RPMI7951 (cell line): ENCODE measurements around the gene PSMB11. TPM values are rescaled to one million over a fixed set of nuclear protein-coding genes. Genes with fewer than 3 reads are reported as not detected.
A peak's percentile ranks its signal among the peaks of the same experiment; 100 is the strongest.

ENCODE experiments used
- DNase-seq: peaks from one replicate; pipeline ENCODE4 v3.0.0-alpha.2; 2012; ENCODE audit warnings: low read depth
- total RNA-seq: library from RNA; depleted of rRNA; stranded (reverse); fragments of >200 nt; shearing (Covaris generic); gene quantifications from 2 replicates; pipeline ENCODE4 v1.2.3, GENCODE V29; 2014

The PSMB11 gene
- total RNA-seq, 1 experiment from 2014 or later: not detected

GRCh38 chr14:23043145-23043544, 1.1 kb downstream of the PSMB11 start:
- no peak for DNase-seq

GRCh38 chr14:23043754-23044153, 1.7 kb downstream of the PSMB11 start:
- DNase-seq: no peak

- DNase-seq: no peak
These were observed 2.8 kb downstream of the PSMB11 start for GRCh38 chr14:23044840-23045239.

- no peak for DNase-seq
These were observed 3.7 kb downstream of the PSMB11 start for GRCh38 chr14:23045419-23046357.

GRCh38 chr14:23047034-23047634, 5.1 kb downstream of the PSMB11 start:
- no peak for DNase-seq

- DNase-seq: no peak
These were observed 6.0 kb downstream of the PSMB11 start for GRCh38 chr14:23047751-23048693.

GRCh38 chr14:23049011-23049410, 7.0 kb downstream of the PSMB11 start:
- no peak for DNase-seq

- DNase-seq: no peak
These were observed 9.4 kb downstream of the PSMB11 start for GRCh38 chr14:23051141-23052057.

GRCh38 chr14:23052182-23052623, 10.2 kb downstream of the PSMB11 start:
- DNase-seq: no peak

GRCh38 chr14:23052671-23053070, 10.7 kb downstream of the PSMB11 start:
- DNase-seq: no peak

- no peak for DNase-seq
These were observed 11.4 kb downstream of the PSMB11 start for GRCh38 chr14:23053426-23053825.

- DNase-seq: no peak
These were observed 12.2 kb downstream of the PSMB11 start for GRCh38 chr14:23054000-23054811.

- no peak for DNase-seq
These were observed 13.1 kb downstream of the PSMB11 start for GRCh38 chr14:23055147-23055550.

- peak; percentile 45 for DNase-seq
These were observed 13.7 kb downstream of the PSMB11 start for GRCh38 chr14:23055621-23056144.

GRCh38 chr14:23056145-23056955, 14.3 kb downstream of the PSMB11 start:
- peak; percentile 63 for DNase-seq

GRCh38 chr14:23056956-23057756, 15.1 kb downstream of the PSMB11 start, which contains the start of gene CDH24:
Gene CDH24 (minus strand): TSS chr14:23057520. CDS start chr14:23055733, 1,787 bp downstream.
- DNase-seq: peak; percentile 76

GRCh38 chr14:23057757-23058653, 16.0 kb downstream of the PSMB11 start:
- peak; percentile 76 for DNase-seq
